ENCODE data around the gene CAMK1D. TPM values are rescaled to one million over a fixed set of nuclear protein-coding genes. Genes with fewer than 3 reads are reported as not detected.
A peak's percentile ranks its signal among the peaks of the same experiment; 100 is the strongest.

Gene CAMK1D
- total RNA-seq, 1 donor from 2014 or later, result 1.0 TPM

DNA sequence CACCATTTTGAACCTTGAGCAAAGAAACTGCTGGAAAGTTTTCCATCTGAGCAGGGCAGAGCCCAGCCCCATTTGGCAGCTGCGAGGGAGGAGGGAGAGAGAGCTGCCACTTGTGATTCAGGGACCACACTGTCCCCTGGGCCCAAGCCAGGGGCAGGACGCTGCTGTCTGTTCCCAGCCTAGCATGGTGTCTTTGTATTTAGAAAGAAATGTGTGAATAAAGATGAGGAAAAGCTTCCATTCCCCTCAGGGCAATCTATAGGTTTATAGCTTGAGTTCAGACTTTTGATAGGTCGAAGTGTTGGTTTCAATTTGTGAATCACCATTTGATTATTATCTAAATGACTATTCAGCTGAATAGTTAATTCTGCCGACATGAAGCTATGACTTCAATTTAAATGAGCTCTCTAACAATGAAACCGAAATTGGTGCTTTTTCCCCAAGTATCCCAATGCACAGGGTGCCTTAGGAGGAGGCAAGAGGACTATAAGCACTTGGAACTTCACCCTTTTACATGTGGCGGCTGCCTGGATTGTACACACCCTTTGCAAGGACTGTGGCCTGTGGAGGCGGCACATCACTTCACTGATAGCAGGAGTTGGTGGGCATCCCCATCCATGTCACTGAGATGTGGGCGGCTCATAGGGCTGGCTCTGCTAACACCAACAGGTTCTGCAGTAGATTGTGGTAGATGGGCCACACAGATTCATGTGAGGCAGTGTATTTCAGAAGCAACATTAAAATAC lies 428.7 kb downstream of the CAMK1D start:
- DNase-seq (ENCODE audit: low read depth), result no peak
- H3K4me3 ChIP-seq (ENCODE audit: low read depth, low read length), result no peak overlapping the region
- TF ChIP-seq, protein P1, sequence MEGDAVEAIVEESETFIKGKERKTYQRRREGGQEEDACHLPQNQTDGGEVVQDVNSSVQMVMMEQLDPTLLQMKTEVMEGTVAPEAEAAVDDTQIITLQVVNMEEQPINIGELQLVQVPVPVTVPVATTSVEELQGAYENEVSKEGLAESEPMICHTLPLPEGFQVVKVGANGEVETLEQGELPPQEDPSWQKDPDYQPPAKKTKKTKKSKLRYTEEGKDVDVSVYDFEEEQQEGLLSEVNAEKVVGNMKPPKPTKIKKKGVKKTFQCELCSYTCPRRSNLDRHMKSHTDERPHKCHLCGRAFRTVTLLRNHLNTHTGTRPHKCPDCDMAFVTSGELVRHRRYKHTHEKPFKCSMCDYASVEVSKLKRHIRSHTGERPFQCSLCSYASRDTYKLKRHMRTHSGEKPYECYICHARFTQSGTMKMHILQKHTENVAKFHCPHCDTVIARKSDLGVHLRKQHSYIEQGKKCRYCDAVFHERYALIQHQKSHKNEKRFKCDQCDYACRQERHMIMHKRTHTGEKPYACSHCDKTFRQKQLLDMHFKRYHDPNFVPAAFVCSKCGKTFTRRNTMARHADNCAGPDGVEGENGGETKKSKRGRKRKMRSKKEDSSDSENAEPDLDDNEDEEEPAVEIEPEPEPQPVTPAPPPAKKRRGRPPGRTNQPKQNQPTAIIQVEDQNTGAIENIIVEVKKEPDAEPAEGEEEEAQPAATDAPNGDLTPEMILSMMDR (conservative IDR thresholded peaks at IDR 0.05; ENCODE audit: low read depth, low read length), result no peak

DNA sequence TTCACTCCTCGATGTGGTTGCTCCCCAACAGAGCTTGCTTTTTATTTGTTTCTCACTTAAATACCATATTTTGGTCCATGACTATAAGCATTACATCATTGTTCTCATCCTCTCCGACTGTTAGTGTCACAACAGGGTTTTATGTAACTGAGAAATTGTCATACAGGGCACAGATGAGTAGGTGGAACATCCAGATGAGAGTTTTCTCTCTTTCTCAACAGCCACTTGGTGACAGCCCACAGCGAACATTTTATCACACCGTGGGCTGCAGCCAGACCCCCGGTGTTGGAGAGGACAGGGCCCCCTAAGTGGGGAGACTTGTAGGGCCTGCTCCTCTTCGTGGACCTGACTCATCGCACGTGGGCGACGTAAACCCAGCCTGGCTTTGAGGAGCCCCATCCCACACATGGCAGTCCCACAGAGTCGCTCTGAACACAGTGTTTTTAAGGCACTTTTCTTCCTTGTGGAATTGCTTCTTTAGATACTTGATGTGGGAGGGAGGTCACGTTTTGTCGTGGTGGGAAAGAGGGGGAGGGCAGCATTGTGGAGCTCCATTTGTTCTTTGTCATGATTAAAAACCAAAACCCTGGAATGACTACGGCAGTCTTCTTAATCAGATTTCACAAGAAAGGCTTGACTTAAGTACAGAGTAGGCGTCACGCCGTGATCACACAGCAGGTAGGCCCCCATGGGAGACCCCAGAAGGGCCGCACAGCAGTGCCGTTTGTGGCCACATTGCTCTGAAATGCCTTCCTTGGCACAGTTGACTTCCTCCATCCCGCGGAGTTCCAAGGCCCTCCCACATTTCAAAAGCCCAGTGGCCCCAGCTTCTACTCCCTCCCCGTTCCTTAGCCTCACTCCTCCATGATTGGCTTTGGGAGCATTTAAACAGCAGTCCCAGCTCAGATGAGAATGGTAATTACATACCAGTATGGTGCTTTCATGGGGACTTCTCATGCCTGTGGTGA lies 431.6 kb downstream of the CAMK1D start:
- H3K4me3 ChIP-seq (ENCODE audit: low read depth, low read length), result no peak overlapping the region
- TF ChIP-seq, protein P1 (conservative IDR thresholded peaks at IDR 0.05; ENCODE audit: low read depth, low read length), result no peak
- no peak for DNase-seq (ENCODE audit: low read depth)

DNA sequence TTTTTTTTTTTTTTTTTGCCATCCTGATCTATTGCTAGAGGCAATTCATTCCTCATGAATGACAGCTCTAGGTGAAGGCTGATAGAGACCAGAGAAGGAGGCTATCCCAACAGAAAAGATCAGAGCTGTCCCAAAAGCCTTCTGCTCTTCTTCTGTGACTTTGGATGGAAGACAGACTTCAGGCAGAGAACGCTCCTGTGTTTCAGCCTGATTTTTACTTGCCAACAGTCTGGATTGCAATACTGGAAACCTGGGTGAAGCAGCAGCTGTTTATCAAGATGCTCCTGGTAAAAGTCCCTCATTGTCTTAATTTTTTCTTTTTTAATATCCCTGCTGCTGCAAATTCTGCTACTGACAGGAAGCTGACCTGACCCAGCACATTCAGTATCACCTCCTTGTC lies 432.6 kb downstream of the CAMK1D start:
- no peak for DNase-seq (ENCODE audit: low read depth)
- H3K4me3 ChIP-seq (ENCODE audit: low read depth, low read length), result no peak overlapping the region
- TF ChIP-seq, protein P1 (conservative IDR thresholded peaks at IDR 0.05; ENCODE audit: low read depth, low read length), result no peak

DNA sequence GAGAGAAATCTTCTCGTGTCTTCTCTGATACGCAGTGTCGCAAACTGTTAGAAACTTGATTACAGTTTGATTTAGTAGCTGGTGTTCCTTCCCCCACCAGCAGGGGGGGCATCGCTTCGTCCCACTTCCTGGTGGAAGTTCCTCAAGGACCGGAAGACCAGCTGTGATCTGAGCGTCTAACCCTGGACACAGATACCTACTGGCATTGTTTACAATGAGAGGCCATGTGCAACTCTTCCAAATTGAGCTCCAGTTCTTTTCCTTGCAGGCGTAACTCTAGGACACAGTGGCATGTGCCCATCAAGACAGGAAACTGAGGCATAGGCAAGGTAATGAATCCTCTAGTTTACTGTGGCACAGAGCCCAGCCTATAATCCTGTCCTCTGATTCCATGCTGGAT lies 433.2 kb downstream of the CAMK1D start:
- no peak for DNase-seq (ENCODE audit: low read depth)
- no peak overlapping the region for H3K4me3 ChIP-seq (ENCODE audit: low read depth, low read length)
- TF ChIP-seq, protein P1 (conservative IDR thresholded peaks at IDR 0.05; ENCODE audit: low read depth, low read length), result peak; percentile 72

DNA sequence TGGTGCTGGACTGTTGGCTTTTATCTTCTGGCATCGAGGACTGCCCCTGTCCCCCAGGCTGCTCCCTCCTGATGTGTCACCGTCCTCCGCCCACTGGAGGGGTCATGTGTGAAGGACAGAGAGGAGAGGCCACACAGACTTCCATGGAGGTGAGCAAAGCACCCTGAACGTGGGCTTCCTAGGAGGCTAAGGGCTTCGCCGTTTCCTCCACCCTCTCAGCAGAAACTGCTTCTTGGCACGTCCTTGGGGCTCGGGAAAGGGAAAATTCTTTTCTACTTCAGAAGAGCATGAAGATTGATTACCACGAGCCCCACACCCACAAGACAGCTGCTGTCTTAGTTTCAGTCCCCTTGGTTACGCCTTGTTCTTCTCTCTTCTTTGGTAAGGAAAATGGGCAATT lies 433.9 kb downstream of the CAMK1D start:
- DNase-seq (ENCODE audit: low read depth), result no peak
- TF ChIP-seq, protein P1 (conservative IDR thresholded peaks at IDR 0.05; ENCODE audit: low read depth, low read length), result no peak
- H3K4me3 ChIP-seq (ENCODE audit: low read depth, low read length), result no peak overlapping the region

DNA sequence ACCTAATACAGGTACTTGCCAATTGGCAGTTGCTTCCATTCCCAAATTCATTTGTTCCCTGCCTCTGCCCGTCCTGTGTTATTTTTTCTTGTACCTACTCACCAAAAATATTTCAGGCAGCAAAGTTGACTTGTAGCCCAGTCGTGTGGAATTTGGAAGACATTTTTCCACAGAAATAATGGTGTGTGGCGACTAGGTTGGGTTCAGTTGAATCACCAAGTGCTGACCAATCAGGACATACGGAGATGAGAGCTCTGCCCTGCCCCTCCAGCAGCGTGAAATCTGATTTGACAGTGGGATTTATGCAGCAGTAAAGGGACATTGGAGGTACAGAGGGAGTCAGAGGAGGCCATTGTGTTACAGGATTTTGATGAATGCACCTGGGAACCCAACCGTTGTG lies 435.3 kb downstream of the CAMK1D start:
- TF ChIP-seq, protein P1 (conservative IDR thresholded peaks at IDR 0.05; ENCODE audit: low read depth, low read length), result no peak
- DNase-seq (ENCODE audit: low read depth), result no peak
- H3K4me3 ChIP-seq (ENCODE audit: low read depth, low read length), result no peak overlapping the region

Measured in epithelial cell of proximal tubule (primary cell).